ENCODE data around the gene PISD.
"Not testable (repeated sequence)": the region's sequence is repeated elsewhere in the genome, so short reads cannot be mapped to it uniquely, and the experiment has no call there.

PISD gene

GRCh38 chr22:31661851-31662667, at the start of gene PISD:
Gene PISD (minus strand): TSS chr22:31662215. CDS start chr22:31662208, 7 bp downstream.
- DNase-seq = peak; percentile 94

GRCh38 chr22:31711226-31711625, 49.2 kb upstream of the PISD start:
- not testable (repeated sequence) for DNase-seq

GRCh38 chr22:31707519-31707918, 45.5 kb upstream of the PISD start:
- DNase-seq = no peak

GRCh38 chr22:31695423-31695822, 33.4 kb upstream of the PISD start:
- DNase-seq = no peak

GRCh38 chr22:31694046-31694445, 32.0 kb upstream of the PISD start:
- DNase-seq = not testable (repeated sequence)

GRCh38 chr22:31692186-31692886, 30.3 kb upstream of the PISD start:
- no peak for DNase-seq

- DNase-seq = no peak
Observed at GRCh38 chr22:31691408-31691807, 29.4 kb upstream of the PISD start.

- no peak for DNase-seq
Observed at GRCh38 chr22:31683181-31684105, 21.4 kb upstream of the PISD start.

GRCh38 chr22:31682751-31683150, 20.7 kb upstream of the PISD start:
- no peak for DNase-seq

- no peak for DNase-seq
Observed at GRCh38 chr22:31681349-31682345, 19.6 kb upstream of the PISD start.

GRCh38 chr22:31680861-31681341, 18.9 kb upstream of the PISD start:
- no peak for DNase-seq

GRCh38 chr22:31678748-31679147, 16.7 kb upstream of the PISD start:
- no peak for DNase-seq

GRCh38 chr22:31676700-31677099, 14.7 kb upstream of the PISD start:
- peak; percentile 90 for DNase-seq

GRCh38 chr22:31674219-31674618, 12.2 kb upstream of the PISD start:
- not testable (repeated sequence) for DNase-seq

GRCh38 chr22:31668849-31669248, 6.8 kb upstream of the PISD start:
- not testable (repeated sequence) for DNase-seq

- DNase-seq = no peak
Observed at GRCh38 chr22:31662668-31663037, 638 bp upstream of the PISD start.

- peak; percentile 27 for DNase-seq
Observed at GRCh38 chr22:31660860-31661341, 1.1 kb downstream of the PISD start.

- no peak for DNase-seq
Observed at GRCh38 chr22:31659246-31659645, 2.8 kb downstream of the PISD start.

GRCh38 chr22:31654408-31654807, 7.6 kb downstream of the PISD start:
- DNase-seq = no peak

- no peak for DNase-seq
Observed at GRCh38 chr22:31653944-31654343, 8.1 kb downstream of the PISD start.

- no peak for DNase-seq
Observed at GRCh38 chr22:31652911-31653684, 8.9 kb downstream of the PISD start.
